Measurements from ENCODE around the gene GGA1. TPM values are rescaled to one million over a fixed set of nuclear protein-coding genes. Genes with fewer than 3 reads are reported as not detected.

Gene GGA1
- polyA plus RNA-seq, 1 of the 3 experiments (the other 2 are of a cell fraction), result 81.1 TPM

- no peak overlapping the region for H2AFZ ChIP-seq (ENCODE audit: low read depth)
- no peaks in the 10 kb centered on the region for H3K27me3 ChIP-seq (ENCODE audit: insufficient read depth)
- no peaks in the 10 kb centered on the region for H3K9me2 ChIP-seq
- peaks cover 17 to 29% of the 10 kb centered on the region in 2 experiments for H3K36me3 ChIP-seq (replicated peaks in 1 of 2; ENCODE audit: control insufficient read depth in 1 of 2, insufficient read depth in 2 of 2, low read length in 1 of 2)
- H3K9ac ChIP-seq, result peak overlapping the region; percentile 65; the same call in 1 of the 2 replicates
- H3K4me3 ChIP-seq (ENCODE audit: low read depth in 2 of 2, low read length in 1 of 2), result peak overlapping the region in 1 of 2 experiments; percentile 92; a peak in 3 of 4 replicates
- H4K20me1 ChIP-seq (ENCODE audit: insufficient read depth), result peaks cover 45% of the 10 kb centered on the region
- peak overlapping the region; percentile 98 for H3K4me2 ChIP-seq
- TF ChIP-seq REST (IDR thresholded peaks at IDR 0.05; ENCODE audit: low read depth, low read length), result no peak
- TF ChIP-seq YY1 (IDR thresholded peaks at IDR 0.05; ENCODE audit: low read depth), result no peak
- TF ChIP-seq GATA2 (CRISPR knock-in tag; IDR thresholded peaks at IDR 0.05), result no peak
- no peak for TF ChIP-seq RFX5 (IDR thresholded peaks at IDR 0.05; ENCODE audit: low read length)
- TF ChIP-seq USF2 (IDR thresholded peaks at IDR 0.05; ENCODE audit: borderline replicate concordance, low read depth, low read length), result no peak
- TF ChIP-seq RCOR1 (IDR thresholded peaks at IDR 0.05; ENCODE audit: low read length), result no peak
- TF ChIP-seq POLR2AphosphoS5 (IDR thresholded peaks at IDR 0.05; ENCODE audit: low read depth, low read length), result no peak
- TF ChIP-seq IRF3 (IDR thresholded peaks at IDR 0.05; ENCODE audit: low read depth, low read length), result no peak
- no peak for TF ChIP-seq RXRA (IDR thresholded peaks at IDR 0.05; ENCODE audit: borderline replicate concordance, low read depth)
- no peak for TF ChIP-seq FOXM1 (IDR thresholded peaks at IDR 0.05; ENCODE audit: low read depth)
- TF ChIP-seq EZH2phosphoT487 (IDR thresholded peaks at IDR 0.05; ENCODE audit: borderline replicate concordance, low read depth), result no peak
- TF ChIP-seq CHD2 (IDR thresholded peaks at IDR 0.05; ENCODE audit: low read length, partially characterized antibody), result no peak
- TF ChIP-seq RAD21 (IDR thresholded peaks at IDR 0.05; ENCODE audit: low read length), result no peak
- H3K27ac ChIP-seq (ENCODE audit: low read depth in 2 of 2, low read length in 1 of 2), result peak overlapping the region in 1 of 2 experiments; percentile 94; a peak in 2 of 4 replicates
- H3K79me2 ChIP-seq (ENCODE audit: insufficient read depth), result peaks cover 37% of the 10 kb centered on the region
- WGBS (ENCODE audit: low lambda C conversion rate), result 98% methylated on average over 6 of the region's 18 CpGs
- H3K9me3 ChIP-seq, result no peaks in the 10 kb centered on the region
- peaks cover 16 to 22% of the 10 kb centered on the region in 2 experiments; a peak in 2 of 4 replicates for H3K4me1 ChIP-seq (ENCODE audit: control insufficient read depth in 1 of 2, insufficient read depth in 2 of 2, low read depth in 1 of 2, low read length in 1 of 2)
- DNase-seq, result no peak
- ChIA-PET CTCF (interaction anchor here (1.8 to 44.3 kb wide), 2 partner anchors 17 to 45 kb away, joined by 6 to 898 read pairs; partner anchors contain the start of gene SH3BP1), POLR2A (no interaction called here)
- peaks cover 70% of the 10 kb centered on the region for H3F3A ChIP-seq (replicated peaks; ENCODE audit: insufficient read depth)
These were observed 69.7 kb downstream of the GGA1 start for GRCh38 chr22:37678372-37678771.
